Stimulated activated naive CD8-positive, alpha-beta T cell treated with anti-CD3 and anti-CD28 coated beads, Interleukin-15, amount 100 ng/mL, for 72 hours (primary cell): ENCODE results near the gene CLGN.
"Not testable (repeated sequence)": the region's sequence is repeated elsewhere in the genome, so short reads cannot be mapped to it uniquely, and the experiment has no call there.

Experiments
- ATAC-seq: fragments of 150-1000 bp; cut with Tn5 transposase; 2 replicates; pipeline ENCODE4 v1.10.0; 2021; ENCODE audit warnings: mild to moderate bottlenecking, moderate library complexity
- DNase-seq, 2 donors: peaks; one replicate each; pipeline ENCODE4 v3.0.0; 2021 to 2022
- H3K27ac Mint-ChIP-seq, 2 donors: one replicate each; pipeline ENCODE4 v1.8.0; 2022; ENCODE audit warnings: mild to moderate bottlenecking in 2 of 2, mixed read lengths in 2 of 2, moderate library complexity in 2 of 2
- H3K27me3 Mint-ChIP-seq: one replicate; pipeline ENCODE4 v1.8.0; 2022; ENCODE audit warnings: mixed read lengths
- H3K4me1 Mint-ChIP-seq: one replicate; pipeline ENCODE4 v1.8.0; 2022; ENCODE audit warnings: mild to moderate bottlenecking, mixed read lengths
- H3K4me3 Mint-ChIP-seq, 2 donors: one replicate each; pipeline ENCODE4 v1.8.0; 2022; ENCODE audit warnings: mild to moderate bottlenecking in 2 of 2, mixed read lengths in 2 of 2, moderate library complexity in 1 of 2
- H3K9me3 Mint-ChIP-seq, 2 donors: one replicate each; pipeline ENCODE4 v1.8.0; 2022; ENCODE audit warnings: mixed read lengths in 2 of 2

CLGN gene

DNA sequence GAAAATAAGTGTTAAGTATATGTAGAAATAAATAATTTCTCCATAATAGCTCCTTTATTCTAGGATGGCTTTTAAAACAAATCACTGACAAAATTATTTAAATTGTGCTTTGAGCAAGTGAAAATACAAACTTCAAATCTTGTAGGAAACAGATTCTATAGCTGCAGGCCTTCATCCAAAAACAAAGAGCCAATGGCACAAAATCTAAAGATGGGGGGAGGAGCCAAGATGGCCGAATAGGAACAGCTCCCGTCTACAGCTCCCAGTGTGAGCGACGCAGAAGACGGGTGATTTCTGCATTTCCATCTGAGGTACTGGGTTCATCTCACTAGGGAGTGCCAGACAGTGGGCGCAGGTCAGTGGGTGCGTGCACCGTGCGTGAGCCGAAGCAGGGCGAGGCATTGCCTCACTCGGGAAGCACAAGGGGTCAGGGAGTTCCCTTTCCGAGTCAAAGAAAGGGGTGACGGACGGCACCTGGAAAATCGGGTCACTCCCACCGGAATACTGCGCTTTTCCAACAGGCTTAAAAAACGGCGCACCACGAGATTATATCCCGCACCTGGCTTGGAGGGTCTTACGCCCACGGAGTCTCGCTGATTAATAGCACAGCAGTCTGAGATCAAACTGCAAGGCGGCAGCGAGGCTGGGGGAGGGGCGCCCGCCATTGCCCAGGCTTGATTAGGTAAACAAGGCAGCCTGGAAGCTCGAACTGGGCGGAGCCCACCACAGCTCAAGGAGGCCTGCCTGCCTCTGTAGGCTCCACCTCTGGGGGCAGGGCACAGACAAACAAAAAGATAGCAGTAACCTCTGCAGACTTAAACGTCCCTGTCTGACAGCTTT is 14.1 kb downstream of the CLGN start:
- H3K4me1 Mint-ChIP-seq, result not testable (repeated sequence)

GRCh38 chr4:140408974-140409373 is 18.5 kb downstream of the CLGN start:
- Mint-ChIP-seq H3K9me3 (no peaks in the 10 kb centered on the region), H3K27ac (no peak overlapping the region), H3K27me3 (peaks cover 11% of the 10 kb centered on the region), H3K4me3 (no peak overlapping the region), H3K4me1 (no peaks in the 10 kb centered on the region)
- no peak for ATAC-seq
- no peak for DNase-seq

More for the DNA sequence above, 14.1 kb downstream of the CLGN start:
- H3K27me3 Mint-ChIP-seq, H3K4me3 Mint-ChIP-seq, ATAC-seq, H3K9me3 Mint-ChIP-seq, H3K27ac Mint-ChIP-seq, DNase-seq: not testable (repeated sequence)

DNA sequence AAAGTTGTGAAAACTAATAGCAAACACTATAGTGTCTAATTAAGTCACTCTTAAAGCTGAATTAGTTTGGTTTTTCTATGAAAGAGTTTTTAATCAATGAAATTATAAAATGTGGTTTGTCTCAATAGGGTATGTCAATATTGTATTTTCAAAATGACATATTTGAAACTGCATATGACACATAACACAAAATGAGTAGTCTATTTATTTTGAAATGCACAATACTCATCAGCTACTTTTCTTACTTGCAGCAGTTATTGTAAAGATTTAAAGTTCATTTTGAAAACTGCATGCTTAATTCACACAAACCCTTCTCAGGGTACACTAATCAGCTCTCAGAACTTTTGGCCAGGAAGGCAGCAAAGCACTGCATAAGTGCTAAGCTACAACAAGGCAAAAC is 21.2 kb downstream of the CLGN start:
- H3K27me3 Mint-ChIP-seq, result peaks cover 14% of the 10 kb centered on the region
- H3K27ac Mint-ChIP-seq, result no peak overlapping the region
- H3K4me3 Mint-ChIP-seq, result no peak overlapping the region
- DNase-seq (no peak), ATAC-seq (no peak)
- H3K9me3 Mint-ChIP-seq, result no peaks in the 10 kb centered on the region
- no peaks in the 10 kb centered on the region for H3K4me1 Mint-ChIP-seq

- no peaks in the 10 kb centered on the region for H3K9me3 Mint-ChIP-seq
- H3K4me3 Mint-ChIP-seq, result no peak overlapping the region
- DNase-seq (no peak), ATAC-seq (no peak)
- peaks cover 8% of the 10 kb centered on the region for H3K27me3 Mint-ChIP-seq
- no peaks in the 10 kb centered on the region for H3K4me1 Mint-ChIP-seq
- no peak overlapping the region for H3K27ac Mint-ChIP-seq
Observed at GRCh38 chr4:140400111-140400510, 27.3 kb downstream of the CLGN start.

- no peaks in the 10 kb centered on the region for H3K4me1 Mint-ChIP-seq
Observed at GRCh38 chr4:140395668-140396067, 31.8 kb downstream of the CLGN start.

GRCh38 chr4:140388015-140388414 is 39.4 kb downstream of the CLGN start:
- Mint-ChIP-seq H3K4me1 (no peaks in the 10 kb centered on the region), H3K27ac (no peak overlapping the region), H3K4me3 (no peak overlapping the region), H3K27me3 (no peaks in the 10 kb centered on the region), H3K9me3 (no peaks in the 10 kb centered on the region)
- no peak for ATAC-seq
- no peak for DNase-seq

More at GRCh38 chr4:140395668-140396067, 31.8 kb downstream of the CLGN start:
- DNase-seq (no peak), ATAC-seq (no peak)
- no peaks in the 10 kb centered on the region for H3K9me3 Mint-ChIP-seq
- H3K4me3 Mint-ChIP-seq, result no peak overlapping the region
- H3K27me3 Mint-ChIP-seq, result no peaks in the 10 kb centered on the region
- no peak overlapping the region for H3K27ac Mint-ChIP-seq

DNA sequence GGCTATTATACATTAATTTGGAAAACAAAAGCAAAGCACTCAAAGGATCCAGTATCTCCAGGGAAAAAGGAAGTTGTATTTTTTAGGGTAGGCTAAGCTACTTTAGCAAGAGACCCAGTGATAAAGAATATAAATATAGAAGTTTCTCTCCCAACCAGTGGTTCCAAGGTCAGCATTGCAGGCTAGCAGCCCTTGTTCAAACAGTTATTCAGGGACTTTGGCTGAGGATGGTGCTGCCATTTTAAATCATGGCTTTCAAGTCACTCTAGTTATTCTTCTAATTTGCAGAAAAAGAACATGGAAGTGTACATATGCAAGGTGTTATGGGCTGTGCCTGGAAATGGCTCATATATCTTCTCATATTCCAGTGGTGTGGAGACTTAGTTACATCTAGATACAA is 44.7 kb downstream of the CLGN start:
- no peaks in the 10 kb centered on the region for H3K9me3 Mint-ChIP-seq
- peaks cover 6% of the 10 kb centered on the region for H3K4me1 Mint-ChIP-seq
- H3K27me3 Mint-ChIP-seq, result no peaks in the 10 kb centered on the region
- H3K27ac Mint-ChIP-seq, result no peak overlapping the region
- H3K4me3 Mint-ChIP-seq, result no peak overlapping the region
- ATAC-seq (no peak), DNase-seq (no peak)

GRCh38 chr4:140374130-140374477 is 53.3 kb downstream of the CLGN start:
- Mint-ChIP-seq H3K4me3 (no peak overlapping the region), H3K4me1 (peaks cover 41% of the 10 kb centered on the region), H3K27me3 (no peaks in the 10 kb centered on the region), H3K9me3 (no peaks in the 10 kb centered on the region), H3K27ac (peak overlapping the region; percentile 88 to 97)
- no peak for ATAC-seq
- no peak for DNase-seq

DNA sequence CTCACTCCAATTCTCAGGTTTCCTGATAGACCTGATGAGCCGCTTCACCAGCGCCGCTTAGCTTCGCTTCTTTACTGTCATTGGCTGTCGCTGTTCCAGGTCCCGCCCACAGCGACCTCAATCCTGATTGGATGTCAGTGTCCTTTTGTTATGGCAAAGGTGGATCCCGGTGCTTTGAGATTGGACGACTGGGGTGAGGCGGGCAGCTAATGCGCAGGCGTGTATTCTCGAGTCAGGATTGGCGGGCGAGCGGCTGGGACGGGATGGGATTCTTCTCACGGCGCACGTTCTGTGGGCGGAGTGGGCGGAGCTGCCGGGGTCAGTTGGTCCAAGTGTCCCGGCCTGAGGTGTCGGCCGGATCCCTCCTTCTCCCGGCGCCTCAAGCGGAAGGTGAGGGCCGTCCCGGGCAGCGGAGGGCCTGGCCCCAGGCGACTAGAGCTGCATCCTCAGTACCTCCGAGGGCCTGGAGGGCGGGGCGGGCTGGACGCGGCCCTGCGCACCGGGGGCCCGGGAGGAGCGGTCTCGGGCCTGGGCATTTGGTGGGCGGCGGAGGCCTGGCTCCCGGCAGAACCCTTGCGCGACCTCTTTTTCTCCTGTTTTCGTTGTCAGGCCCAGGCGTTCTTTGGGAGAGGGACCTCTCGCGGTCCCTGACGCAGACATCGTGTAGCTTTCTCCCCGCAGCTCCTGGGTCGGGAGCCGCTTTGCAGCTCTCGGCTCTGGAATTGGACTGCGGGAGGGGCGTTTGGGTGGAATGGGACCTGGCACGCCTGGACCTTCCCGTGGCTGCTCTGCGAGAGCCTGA is 53.9 kb downstream of the CLGN start, which contains the start of gene SCOC:
SCOC (plus strand) TSS at position 319 of the 802 bp plus-strand sequence. CDS start 5,525 bp downstream, outside the sequence.
- Mint-ChIP-seq H3K4me3 (no peak within 1 kb of the TSS), H3K9me3 (no peaks in the 10 kb centered on the region), H3K27me3 (no peaks in the 10 kb centered on the region), H3K27ac (peak within 1 kb of the TSS; percentile 88 to 97), H3K4me1 (peaks cover 37% of the 10 kb centered on the region)
- ATAC-seq (peak; percentile 94), DNase-seq (peak; percentile 94 to 97)

DNA sequence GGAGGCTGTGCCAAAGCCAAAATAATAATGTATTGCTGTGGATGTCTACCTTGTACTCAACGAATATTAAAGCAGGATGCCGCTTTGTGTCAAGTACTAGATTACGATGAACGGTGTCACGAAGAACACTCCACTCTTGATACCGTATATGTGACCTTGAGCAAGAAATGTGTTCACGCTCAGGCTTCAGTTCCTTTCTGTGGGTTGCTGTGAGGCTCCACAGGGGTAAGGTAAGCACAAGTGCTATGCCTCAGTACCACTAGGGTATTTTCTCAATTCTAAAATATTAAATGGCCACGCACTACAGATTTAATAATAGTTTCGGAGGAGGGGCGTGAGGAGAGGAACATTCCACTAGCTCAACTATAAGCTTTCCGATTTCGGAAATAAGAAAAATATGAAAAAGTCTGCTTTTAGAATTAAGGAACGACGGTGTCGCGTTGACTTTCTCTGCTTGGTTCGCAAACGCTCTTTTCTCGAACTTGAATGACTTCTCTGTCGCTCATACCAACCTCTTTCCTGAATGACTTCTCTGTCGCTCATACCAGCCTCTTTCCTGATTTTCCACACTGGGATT is 54.6 kb downstream of the CLGN start:
- peak; percentile 23 to 50 for DNase-seq
- H3K4me3 Mint-ChIP-seq, result no peak overlapping the region
- H3K27me3 Mint-ChIP-seq, result no peaks in the 10 kb centered on the region

DNA sequence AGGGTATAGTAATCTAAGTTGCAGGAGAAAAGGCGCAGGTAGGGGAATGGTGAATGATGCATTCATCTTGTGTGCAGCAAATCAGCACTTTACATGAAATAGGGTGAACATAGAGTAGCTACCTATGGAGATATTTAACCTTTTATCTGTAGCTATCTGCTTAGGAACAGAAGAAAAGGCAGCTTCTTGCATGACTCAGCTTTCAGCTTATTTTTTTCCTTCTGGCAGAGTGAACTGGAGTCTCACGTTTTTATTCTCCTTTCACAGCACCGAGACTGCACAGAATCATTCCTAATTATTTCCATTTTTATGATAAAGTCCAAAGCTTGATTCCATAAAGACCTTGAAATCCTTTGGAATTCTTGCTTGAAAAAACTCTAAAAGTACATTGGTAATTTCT is 58.8 kb downstream of the CLGN start:
- DNase-seq, result no peak
- no peak overlapping the region for H3K4me3 Mint-ChIP-seq
- no peak overlapping the region for H3K27ac Mint-ChIP-seq
- no peak for ATAC-seq
- no peaks in the 10 kb centered on the region for H3K27me3 Mint-ChIP-seq
- H3K9me3 Mint-ChIP-seq, result no peaks in the 10 kb centered on the region
- peaks cover 11% of the 10 kb centered on the region for H3K4me1 Mint-ChIP-seq

More for the DNA sequence above, 54.6 kb downstream of the CLGN start:
- ATAC-seq, result peak; percentile 78
- Mint-ChIP-seq H3K27ac (no peak overlapping the region), H3K9me3 (no peaks in the 10 kb centered on the region), H3K4me1 (peaks cover 37% of the 10 kb centered on the region)

- Mint-ChIP-seq H3K4me3 (no peak overlapping the region), H3K9me3 (no peaks in the 10 kb centered on the region), H3K27ac (no peak overlapping the region), H3K27me3 (no peaks in the 10 kb centered on the region), H3K4me1 (peaks cover 11% of the 10 kb centered on the region)
- ATAC-seq (no peak), DNase-seq (no peak)
Observed at GRCh38 chr4:140367738-140368137, 59.7 kb downstream of the CLGN start.

GRCh38 chr4:140363558-140363957 is 63.9 kb downstream of the CLGN start:
- H3K4me3 Mint-ChIP-seq, result no peak overlapping the region
- no peak for ATAC-seq
- DNase-seq, result no peak
- no peak overlapping the region for H3K27ac Mint-ChIP-seq
- no peaks in the 10 kb centered on the region for H3K27me3 Mint-ChIP-seq
- H3K9me3 Mint-ChIP-seq, result no peaks in the 10 kb centered on the region
- H3K4me1 Mint-ChIP-seq, result no peaks in the 10 kb centered on the region

DNA sequence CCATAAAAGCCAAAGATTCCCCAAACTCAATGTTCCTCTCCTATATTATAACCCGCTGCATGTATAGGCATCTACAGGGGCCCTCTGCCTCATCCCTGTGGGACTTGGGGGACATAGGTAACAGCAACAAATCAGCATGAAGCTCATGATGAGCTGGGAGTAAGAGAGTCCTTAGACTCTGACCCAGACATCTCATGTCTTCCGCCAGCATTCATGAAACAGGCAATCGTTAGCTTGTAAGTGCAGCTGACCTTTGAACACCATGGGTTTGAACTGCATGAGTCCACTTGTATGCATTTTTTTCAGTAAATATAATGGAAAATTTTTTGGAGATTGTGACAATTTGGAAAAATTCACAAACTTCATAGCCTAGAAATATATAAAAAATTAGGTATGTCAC is 64.4 kb downstream of the CLGN start:
- H3K27me3 Mint-ChIP-seq, result no peaks in the 10 kb centered on the region
- ATAC-seq, result no peak

GRCh38 chr4:140361099-140361498 is 66.3 kb downstream of the CLGN start:
- H3K27me3 Mint-ChIP-seq, result no peaks in the 10 kb centered on the region
- no peak overlapping the region for H3K4me3 Mint-ChIP-seq
- no peak for DNase-seq

More for the DNA sequence above, 64.4 kb downstream of the CLGN start:
- Mint-ChIP-seq H3K4me3 (no peak overlapping the region), H3K27ac (no peak overlapping the region), H3K9me3 (no peaks in the 10 kb centered on the region), H3K4me1 (no peaks in the 10 kb centered on the region)
- DNase-seq, result no peak

More at GRCh38 chr4:140361099-140361498, 66.3 kb downstream of the CLGN start:
- ATAC-seq, result no peak
- H3K27ac Mint-ChIP-seq, result no peak overlapping the region
- no peaks in the 10 kb centered on the region for H3K4me1 Mint-ChIP-seq
- H3K9me3 Mint-ChIP-seq, result no peaks in the 10 kb centered on the region
